GM18870 (cell line): Measurements from ENCODE around the gene ANOS1.

ENCODE experiments used
- ATAC-seq: cut with Tn5 transposase; IDR thresholded peaks from one replicate; pipeline ENCODE4 v1.9.1; 2021; ENCODE audit warnings: moderate library complexity; ENCODE audit not compliant: unreplicated experiment

ANOS1 gene

DNA sequence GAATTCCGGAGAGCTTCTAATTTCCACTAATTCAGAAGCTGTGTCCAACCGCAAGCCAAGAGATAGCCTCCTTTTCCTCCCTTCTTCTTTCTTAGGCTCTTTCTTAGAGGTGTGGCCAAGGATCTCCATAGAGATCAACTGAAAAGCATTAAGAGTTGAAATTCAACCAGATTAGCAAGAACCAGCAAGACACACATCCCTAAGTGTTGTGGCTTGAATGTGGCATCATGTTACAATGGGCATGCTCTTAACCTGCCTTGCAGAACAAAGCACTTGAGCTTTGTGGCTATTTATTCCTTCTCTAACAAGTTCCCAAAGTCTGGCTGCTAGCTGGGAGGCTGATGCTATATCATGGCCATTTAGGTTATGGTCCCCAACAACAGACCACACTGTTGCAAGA is 10.4 kb downstream of the ANOS1 start:
- ATAC-seq = no peak

DNA sequence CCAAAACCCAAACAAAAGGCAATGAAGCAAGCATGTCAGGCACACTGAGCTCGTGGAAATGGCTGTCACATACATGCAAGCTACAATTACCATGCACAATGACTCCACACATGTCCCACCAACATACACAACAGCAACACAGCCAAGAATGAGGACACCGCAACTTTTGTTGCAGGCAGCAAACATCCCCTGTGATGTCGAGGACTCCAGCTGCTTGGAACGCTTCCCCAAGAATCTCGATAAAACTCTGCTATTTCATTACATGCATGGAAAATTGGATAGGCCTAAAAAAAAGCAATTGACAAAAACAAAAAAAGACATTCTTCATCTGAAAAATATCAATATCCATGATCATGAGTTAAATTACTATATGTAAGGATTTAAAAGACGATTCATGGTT is 11.8 kb downstream of the ANOS1 start:
- no peak for ATAC-seq

DNA sequence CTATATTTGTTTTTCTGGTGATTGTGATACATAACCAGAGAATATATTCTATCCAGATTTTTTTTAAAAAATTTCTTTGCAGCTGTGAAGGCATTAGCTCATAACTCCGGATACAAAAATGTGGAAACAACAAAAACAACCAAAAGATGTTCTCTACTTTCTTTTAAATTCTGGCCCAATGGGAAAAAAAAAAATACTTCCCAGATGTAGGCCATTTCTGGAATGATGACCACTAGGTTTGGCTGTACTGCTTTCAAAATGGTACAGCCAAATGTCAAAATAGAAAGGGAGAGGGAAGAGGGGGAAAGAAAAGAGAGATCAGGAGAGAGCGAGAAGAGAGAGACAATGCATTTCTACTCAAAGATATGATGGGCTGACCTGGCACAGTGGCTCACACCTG is 14.6 kb downstream of the ANOS1 start:
- no peak for ATAC-seq

DNA sequence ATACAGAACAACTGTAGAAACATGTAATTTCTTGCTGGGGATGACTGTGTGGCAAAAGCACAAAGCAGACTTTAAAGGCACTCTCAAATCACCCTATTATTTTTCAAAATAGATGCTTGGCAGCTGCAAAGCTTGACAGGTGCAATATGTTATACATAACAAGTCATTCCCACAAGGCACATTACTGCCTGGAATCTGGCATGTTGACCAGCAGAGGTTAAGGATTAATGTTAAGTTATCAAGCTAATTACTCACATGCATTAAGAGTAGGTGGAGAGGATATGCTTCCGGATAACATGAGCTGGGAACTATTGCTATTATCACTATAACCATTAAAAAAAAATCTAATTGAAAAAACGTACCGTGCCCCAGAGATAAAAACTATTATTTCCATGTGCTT is 17.8 kb downstream of the ANOS1 start:
- no peak for ATAC-seq

DNA sequence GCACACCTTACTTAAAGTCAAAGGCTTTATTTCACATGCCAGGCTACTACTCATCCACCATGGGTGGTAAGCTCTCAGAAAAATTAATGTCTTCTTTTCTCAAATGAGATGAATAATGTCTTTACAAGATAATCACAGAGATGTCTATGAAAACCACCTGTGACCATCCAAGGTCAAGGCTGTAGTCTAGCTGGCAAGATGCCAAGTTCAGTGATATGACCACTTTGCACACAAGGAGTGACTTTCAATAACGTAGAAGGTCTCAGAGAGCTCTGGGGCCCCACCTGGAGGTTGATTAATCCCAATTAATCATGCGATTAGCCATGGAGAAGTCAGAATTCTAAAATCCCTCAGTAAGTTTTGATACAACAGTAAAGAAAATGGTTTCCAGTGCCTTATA is 20.5 kb downstream of the ANOS1 start:
- no peak for ATAC-seq

DNA sequence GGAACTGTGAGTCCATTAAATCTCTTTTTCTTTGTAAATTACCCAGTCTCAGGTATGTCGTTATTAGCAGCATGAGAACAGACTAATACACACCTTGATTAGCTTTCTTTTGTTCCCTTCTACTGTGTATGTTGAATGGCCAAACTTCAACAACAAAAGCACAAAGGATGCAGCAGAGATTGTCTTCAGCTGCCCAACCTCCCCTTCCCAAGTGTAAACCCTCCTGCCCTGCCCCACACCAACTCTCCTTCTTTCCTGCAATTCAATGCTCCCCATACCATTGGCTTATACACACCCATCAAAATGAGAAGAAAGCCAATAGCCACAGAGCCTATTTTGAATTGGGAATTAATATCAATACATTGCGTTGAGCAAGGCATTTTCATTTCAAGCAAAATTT is 27.8 kb downstream of the ANOS1 start:
- no peak for ATAC-seq

DNA sequence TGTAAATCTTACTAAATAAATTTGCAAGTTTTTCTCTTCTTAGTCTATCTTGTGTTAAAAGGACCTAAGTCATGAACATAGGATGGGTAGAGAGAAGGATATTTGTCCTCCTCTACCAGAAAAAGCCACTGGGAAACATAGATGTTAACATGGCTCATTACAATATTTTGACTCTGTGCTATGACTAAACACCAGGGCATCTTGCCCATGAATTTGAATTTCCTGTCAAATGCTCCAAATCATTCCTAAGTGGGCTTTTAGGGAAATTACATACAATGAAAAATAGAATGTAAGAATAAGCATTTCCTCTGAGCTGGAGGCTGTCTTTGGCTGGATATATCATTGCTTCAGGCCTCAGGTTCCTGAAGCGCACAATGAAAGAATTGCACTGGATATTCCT is 39.1 kb downstream of the ANOS1 start:
- no peak for ATAC-seq

DNA sequence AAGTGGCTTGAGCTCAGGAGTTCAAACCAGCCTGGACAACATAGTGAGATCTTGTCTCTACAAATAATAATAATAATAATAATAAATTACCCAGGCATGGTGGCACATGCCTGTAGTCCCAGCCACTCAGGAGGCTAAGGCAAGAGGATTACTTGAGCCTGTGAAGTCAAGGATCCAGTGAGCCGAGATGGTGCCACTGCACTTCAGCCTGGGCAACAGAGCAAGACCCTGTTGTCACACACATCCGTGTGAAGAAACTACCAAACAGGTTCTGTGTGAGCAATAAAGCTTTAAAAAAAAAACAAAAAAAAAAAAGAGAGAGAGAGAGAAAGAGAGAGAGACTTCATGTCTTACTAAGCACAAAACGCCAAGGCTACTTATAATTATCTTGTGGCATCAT is 42.5 kb downstream of the ANOS1 start:
- no peak for ATAC-seq

DNA sequence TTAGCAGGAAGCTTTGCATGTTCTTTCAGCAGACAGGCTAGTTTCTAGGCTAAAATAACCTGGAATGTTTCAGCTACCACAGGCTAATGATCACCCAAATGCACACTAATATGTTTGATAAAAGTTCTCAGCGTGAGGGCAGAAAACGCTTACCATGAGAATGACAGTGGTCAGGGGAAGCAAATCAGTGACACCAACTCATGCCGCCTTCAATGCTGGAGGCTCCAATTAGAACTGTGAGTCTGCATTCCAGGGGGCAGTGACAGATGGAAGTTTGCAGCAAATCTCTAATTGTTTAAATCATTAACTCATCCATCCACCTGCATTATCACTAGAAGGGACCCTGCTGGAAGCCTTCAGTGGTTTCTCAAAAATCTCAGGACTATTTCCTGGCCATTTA is 43.2 kb downstream of the ANOS1 start:
- no peak for ATAC-seq

DNA sequence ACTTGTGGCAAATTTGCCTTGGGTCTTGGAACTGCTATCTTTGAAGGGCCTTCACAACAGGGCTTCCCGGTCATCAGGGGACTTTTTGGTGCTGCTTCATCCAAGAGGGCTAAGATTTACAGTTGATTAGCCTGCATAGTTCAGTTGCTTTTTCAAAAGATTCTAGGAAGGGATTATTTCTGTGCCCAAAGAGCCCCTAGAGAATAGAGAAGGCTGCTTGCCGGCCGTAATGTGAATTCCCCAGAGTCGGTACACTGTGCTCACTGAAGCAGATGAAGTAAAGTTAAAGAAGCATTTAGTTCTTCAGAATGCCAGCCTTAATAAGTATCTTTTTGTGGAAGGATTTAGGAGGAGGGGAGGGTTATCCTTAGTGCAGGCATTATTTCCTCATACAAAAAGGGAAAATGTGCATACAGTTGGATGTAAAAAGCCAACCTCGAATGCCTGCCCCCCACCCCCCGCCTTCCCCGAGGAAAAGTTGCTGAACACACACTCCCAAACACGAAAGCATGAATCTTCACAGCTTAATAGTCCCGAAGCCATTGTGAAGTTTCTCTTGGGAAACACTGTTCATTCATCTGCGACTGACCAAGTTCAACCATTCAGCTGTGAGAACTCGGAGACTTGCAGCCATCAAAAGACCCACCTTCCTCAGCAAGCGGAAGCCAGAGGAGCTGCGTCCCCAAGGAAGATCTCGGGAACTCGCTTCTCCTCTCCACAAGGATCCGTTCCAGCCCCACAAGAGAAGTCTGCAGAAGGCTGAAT is 47.6 kb downstream of the ANOS1 start:
- no peak for ATAC-seq

DNA sequence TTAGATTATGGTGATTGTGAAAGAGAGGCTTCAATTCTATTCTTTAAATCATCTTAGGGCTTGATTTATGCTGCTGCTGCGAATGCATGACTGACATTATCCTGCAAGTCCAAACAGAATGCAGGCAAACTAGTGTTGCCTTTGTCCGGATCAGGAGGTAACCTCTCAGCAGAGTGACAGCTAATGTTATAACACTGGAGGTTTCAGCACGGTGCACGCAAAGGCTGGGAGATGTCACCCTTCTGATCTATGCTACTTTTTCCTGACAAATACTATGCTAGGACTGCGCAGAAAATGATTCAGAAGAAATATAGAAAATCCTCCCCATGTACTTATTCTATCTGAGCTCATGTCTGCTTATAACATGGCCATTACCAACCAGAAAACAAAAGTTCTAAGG is 48.2 kb downstream of the ANOS1 start:
- ATAC-seq = no peak

DNA sequence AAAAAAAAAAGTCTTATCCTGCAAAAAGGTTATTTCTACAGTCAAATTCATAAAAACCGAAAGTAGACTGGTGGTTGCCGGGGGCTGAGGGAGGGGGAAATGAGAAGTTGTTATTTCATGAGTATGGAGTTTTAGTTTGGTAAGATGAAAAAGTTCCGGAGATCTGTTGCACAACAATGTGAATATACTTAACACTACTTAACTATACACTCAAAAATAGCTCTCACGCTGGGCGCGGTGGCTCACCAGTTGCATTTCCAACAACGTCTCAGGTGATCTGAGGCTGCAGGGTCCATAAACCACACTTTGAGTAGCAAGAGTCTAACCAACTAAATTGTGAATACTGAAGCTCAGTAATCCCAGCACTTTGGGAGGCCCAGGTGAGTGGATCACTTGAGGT is 52.4 kb downstream of the ANOS1 start:
- ATAC-seq = no peak

DNA sequence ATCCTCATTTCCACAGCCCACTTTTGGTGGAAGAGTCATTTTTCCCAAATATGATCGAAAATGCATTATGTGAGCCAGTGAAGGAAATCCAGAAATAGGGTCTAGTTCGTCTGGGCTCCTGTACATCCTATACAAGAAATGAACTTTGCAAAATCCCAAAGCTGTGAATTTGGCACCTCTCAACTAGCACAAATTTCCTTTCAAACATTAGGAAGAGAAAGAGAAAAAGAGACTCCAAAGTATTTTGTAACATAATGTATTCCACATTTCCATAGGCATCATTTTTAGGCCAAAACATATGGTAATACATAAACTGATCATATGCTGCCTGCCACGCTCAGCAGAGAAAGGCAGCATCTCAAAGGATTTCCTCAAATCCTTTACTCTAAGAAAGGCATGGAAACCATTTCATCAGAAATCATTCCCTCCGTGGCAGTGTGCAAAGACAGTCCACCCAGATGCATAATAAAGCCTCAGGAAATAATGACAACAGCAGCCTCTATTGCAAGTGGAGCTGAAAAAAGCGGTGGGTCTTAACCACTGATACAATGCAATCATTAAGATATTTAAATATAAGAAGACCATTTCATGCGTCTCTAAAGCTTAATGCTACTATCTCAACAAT is 56.8 kb downstream of the ANOS1 start:
- no peak for ATAC-seq

DNA sequence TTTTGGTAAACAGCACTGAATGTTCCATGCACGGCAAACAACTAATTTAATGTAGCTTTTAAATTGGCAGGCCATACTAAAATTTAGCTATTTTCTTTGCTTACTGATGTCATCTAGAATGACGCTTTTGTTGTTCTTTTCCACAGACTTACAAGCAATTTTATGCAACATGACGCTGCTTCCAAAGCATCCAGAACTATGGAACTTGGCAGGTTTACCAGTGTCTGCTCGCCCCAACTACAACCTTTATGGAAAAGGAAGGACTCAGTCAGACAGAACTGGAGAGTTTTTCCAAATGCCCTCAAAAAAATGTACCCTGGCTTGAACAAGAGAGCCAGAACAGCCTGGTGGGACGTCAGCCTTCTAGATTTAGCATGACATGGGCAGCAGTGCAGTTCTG is 58.7 kb downstream of the ANOS1 start:
- ATAC-seq = no peak

DNA sequence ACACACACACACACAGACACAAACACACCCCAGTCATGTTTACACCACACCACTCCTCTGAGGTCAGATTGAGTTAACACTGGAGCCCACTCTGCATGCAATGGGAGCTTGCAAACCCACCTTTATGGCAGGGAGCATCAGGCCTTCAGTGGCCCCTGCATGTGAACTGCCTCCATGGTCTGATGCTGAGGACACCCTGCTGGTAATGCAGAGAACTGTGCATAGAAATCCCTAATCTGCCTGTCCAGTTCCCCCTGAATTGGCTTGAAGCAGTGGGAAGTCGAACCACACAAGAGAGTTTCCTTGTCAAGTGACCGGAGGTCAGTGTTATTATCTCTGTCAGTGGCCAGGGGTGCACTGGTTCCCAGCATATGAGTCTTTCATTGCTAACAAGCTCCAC is 59.8 kb downstream of the ANOS1 start:
- ATAC-seq = no peak

DNA sequence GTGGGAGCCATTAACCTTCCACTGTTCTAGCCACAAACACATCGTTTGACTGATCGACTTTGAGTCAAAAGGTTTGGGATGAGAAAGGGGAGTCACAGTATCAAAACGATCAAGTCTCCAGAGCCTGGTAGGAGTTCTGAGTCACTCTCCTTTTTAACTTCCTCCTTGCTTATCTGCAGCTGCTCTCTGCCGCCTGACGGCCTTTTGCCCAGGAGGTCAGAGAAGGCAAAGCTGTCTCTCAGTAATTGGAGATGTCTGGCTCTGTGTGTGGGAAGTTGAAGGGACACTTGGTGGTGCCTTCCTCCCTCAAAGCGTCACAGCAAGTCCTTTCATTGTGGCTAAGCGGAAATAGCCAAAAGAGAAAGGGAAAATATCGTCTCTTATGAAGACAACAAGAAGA is 63.1 kb downstream of the ANOS1 start:
- ATAC-seq = no peak

DNA sequence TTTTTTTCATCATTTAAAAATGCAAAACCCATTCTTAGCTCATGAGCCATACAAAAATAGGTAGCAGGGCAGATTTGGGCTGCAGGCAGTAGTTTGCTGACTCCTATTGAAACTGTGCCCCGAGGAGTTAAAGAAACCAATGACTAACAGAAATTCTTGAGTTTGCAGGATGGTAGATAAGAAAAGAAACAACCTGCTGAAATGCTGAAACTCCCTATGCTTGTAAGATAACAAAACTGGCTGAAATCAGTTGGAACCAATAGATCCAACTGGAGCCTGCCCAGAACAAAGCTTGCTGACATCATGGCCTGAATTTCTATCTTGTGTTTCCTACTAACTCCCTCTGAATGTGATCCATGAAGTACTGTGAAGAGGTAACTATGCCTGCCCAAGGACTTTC is 68.6 kb downstream of the ANOS1 start:
- no peak for ATAC-seq

DNA sequence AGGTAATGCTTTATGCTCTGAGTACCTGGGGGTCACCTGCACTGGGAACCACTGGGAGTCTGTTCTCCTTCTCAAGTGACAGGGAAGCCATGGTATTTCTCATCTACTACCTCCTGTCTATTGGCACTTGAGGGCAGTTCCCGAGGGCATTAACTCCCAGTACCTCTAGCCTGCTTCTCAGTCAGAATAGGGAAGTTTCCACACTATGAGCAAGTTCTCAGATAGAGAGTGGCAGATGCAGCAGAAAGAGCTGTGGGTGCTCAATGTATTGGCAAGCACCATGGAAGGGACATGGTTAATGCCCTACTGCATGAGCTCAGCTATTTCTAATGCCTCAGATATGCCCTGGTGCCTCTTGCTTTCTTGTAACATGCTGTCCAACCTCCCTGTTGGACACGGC is 74.1 kb downstream of the ANOS1 start:
- no peak for ATAC-seq

DNA sequence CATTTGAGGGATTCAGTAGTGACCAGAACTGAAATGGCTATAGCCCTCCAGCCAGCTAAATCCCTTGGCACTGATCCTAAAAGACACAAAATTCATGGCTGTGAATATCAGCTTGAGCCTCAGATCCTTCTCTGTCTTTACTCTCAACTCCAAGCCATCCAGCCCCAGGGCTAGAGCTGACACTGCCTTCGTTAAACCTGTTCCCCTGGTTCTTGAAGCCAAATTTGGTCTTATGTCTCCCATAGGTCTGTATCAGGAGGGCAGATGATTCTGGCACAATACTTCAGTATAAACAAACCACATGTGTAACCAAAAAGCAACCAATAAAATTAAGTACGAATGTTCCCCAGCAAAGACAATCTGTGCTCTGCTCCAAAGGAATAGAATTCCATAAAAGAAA is 78.0 kb downstream of the ANOS1 start:
- no peak for ATAC-seq

DNA sequence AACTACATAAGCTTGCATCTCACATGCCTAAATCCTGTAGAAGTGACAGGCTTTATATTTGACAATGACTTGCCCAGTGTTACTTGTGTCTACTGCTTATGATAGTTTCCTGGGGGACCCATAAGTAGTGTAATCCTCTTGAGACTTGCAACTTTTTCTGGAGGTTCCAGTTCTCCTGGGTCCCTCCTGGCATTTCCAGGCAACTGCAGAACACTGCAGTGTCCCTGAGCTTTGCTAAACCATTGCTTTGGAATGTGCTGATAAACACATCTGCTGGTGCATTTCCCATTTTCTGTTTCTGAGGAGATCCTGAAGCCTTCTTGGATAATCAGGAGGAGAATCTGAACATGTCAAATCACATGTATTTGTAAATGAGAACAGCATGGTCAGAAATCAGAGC is 82.0 kb downstream of the ANOS1 start:
- no peak for ATAC-seq

DNA sequence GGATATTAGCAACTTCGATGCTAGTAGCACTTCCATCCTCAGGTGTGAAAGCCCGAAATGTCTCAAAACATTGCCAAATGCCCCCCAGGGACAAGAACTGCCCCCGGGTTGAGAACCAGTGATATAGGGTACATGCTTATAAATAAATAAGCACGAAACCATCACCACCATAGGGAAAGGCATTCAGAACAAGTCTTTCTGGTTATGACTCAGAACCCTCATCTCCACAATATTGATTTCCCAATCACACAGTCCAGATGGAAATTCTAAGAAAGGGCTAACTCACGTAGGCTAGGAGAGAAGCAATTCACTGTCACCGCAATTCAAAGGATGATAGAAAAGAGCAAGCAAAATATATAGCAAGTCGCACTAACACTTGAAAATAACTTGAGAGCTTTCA is 84.8 kb downstream of the ANOS1 start:
- ATAC-seq = no peak

DNA sequence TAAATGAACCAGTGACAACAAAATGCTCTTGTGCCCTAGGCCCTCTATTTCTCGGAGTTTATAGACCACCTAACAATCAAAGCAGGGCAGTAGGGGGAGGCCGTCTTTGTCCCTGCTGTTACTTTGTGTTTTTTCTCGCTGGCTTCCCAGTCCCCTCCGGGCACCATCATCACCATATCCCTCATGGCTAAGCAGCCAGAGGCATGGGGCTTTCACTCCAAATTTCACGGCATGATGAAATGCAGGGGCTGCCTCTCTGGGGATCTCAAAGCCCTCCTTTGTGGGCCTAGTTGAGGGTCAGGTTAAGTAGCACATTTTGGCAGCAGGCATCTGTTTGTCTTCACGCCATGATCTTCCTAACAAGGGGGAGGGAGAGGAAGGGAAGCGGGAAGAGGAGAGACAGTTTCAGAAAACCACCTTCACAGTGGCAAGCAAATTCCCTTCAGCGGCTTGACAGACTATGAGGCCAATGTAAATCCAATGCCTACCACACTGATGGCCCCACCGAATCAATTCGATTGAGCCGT is 91.9 kb downstream of the ANOS1 start:
- ATAC-seq = no peak

DNA sequence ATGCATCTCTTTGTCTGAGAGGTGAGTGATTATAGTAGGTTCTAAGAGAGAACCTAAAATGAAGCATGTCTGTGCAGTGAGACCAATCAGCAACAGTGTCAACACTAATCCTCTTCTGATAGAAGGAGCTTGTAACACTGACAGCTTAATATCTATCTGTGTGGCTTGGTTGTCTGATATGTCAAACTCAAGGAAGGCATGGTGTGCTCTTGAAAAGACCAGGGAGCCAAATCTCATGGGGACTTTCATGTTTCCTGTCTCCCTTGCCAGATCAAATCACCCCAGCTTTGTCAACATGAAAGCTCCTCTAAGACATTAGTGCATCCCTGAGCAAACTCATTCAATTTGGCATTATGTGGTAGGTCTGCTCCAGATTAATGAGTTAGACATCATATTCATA is 95.4 kb downstream of the ANOS1 start:
- no peak for ATAC-seq
